GM18909 (cell line): ENCODE results near the gene TARS3.

ENCODE experiments used
- ATAC-seq: cut with Tn5 transposase; IDR thresholded peaks from one replicate; pipeline ENCODE4 v1.9.1; 2021; ENCODE audit warnings: mild to moderate bottlenecking; ENCODE audit not compliant: unreplicated experiment, poor library complexity

The TARS3 gene

GRCh38 chr15:101611007-101611406 is 113.3 kb downstream of the TARS3 start:
- no peak for ATAC-seq

- no peak for ATAC-seq
Measured at GRCh38 chr15:101610611-101611000, 113.7 kb downstream of the TARS3 start.

GRCh38 chr15:101609742-101610610 is 114.3 kb downstream of the TARS3 start:
- ATAC-seq = no peak

- ATAC-seq = no peak
Measured at GRCh38 chr15:101608201-101608600, 116.1 kb downstream of the TARS3 start.

- ATAC-seq = no peak
Measured at GRCh38 chr15:101607108-101607507, 117.2 kb downstream of the TARS3 start.

GRCh38 chr15:101604124-101604874 is 120.0 kb downstream of the TARS3 start:
- no peak for ATAC-seq
